ENCODE results near the gene HOXB1.

DNA sequence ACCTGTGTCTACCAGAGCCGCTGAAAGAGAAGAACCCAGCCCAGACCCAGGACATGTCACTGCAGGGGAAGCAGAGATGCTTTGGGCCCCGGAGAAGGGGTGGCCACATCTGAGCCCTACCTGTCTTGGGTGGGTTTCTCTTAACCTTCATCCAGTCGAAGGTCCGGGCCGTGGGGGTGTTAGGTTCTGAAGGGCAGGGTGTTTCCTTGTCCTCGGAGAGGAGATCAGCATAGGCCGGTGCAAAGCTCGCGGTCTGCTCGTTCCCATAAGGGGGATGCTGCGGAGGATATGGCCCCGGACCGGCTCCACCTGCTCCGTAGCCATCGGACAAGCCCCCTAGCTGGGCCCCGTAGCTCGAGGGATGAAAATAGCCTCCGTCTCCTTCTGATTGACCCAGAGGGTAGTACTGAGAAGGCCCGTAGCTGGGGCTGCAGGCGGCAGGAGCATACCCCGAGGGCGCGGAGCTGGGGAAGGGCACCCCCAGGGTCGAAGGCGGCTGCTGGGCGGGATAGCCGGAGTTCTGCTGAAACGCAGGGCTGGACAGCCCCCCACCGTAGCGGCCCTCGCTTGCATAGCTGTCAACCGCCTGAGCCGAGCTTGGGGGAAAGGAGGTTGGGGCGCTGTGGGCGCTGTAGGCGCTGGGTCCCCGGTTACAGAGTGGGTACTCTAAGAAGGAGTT is 464 bp downstream of the HOXB1 start:
- TF ChIP-seq CTCF (CRISPR knock-in tag; IDR thresholded peaks at IDR 0.05) = no peak
- no peak for TF ChIP-seq HNRNPH1 (optimal IDR thresholded peaks at IDR 0.05; ENCODE audit: low read depth, low read length)
- no peak for TF ChIP-seq ZBTB33 (CRISPR knock-in tag; IDR thresholded peaks at IDR 0.05)
- no peak for TF ChIP-seq PITX1 (CRISPR knock-in tag; IDR thresholded peaks at IDR 0.05)
- no peak for TF ChIP-seq MED13 (CRISPR knock-in tag; IDR thresholded peaks at IDR 0.05)
- TF ChIP-seq TBX2 (CRISPR knock-in tag; IDR thresholded peaks at IDR 0.05; ENCODE audit: borderline replicate concordance) = no peak
- no peak for TF ChIP-seq RFX5 (IDR thresholded peaks at IDR 0.05; ENCODE audit: low read depth, low read length)
- no peak for TF ChIP-seq EZH2 (conservative IDR thresholded peaks at IDR 0.05; ENCODE audit: low read depth, low read length)
- no peak for TF ChIP-seq TAF1 (CRISPR knock-in tag; IDR thresholded peaks at IDR 0.05)
- no peak for TF ChIP-seq FOXK1 (CRISPR knock-in tag; IDR thresholded peaks at IDR 0.05; ENCODE audit: borderline replicate concordance, low read depth)
- TF ChIP-seq PHF8 (CRISPR knock-in tag; IDR thresholded peaks at IDR 0.05) = no peak
- TF ChIP-seq YY1 (IDR thresholded peaks at IDR 0.05; ENCODE audit: insufficient read depth, insufficient replicate concordance, low read depth, low read length) = no peak
- no peak for TF ChIP-seq EP300 (IDR thresholded peaks at IDR 0.05; ENCODE audit: low read depth in 2 of 2, low read length in 2 of 2)
- no peak for TF ChIP-seq EP300 (CRISPR knock-in tag; IDR thresholded peaks at IDR 0.05; ENCODE audit: borderline replicate concordance)
- TF ChIP-seq FOSL2 (CRISPR knock-in tag; IDR thresholded peaks at IDR 0.05) = no peak
